Measurements from ENCODE around the gene MEX3D.

The MEX3D gene

GRCh38 chr19:1613808-1614570, 45.9 kb upstream of the MEX3D start:
- TF ChIP-seq POLR2AphosphoS5 (IDR thresholded peaks at IDR 0.05; ENCODE audit: low read depth, low read length), result no peak
- no peak for TF ChIP-seq SIN3A (IDR thresholded peaks at IDR 0.05; ENCODE audit: borderline replicate concordance, insufficient read depth, low read length)
- no peak for TF ChIP-seq FOXP2 (optimal IDR thresholded peaks at IDR 0.05; ENCODE audit: borderline replicate concordance, extremely low read depth, extremely low read length, insufficient read depth)
- no peak for TF ChIP-seq REST (IDR thresholded peaks at IDR 0.05; ENCODE audit: insufficient read depth in 1 of 2, low read depth in 2 of 2, low read length in 2 of 2)
- no peak for TF ChIP-seq TAF1 (IDR thresholded peaks at IDR 0.05; ENCODE audit: borderline replicate concordance, insufficient read depth, low read length)

GRCh38 chr19:1613146-1613545, 45.0 kb upstream of the MEX3D start:
- TF ChIP-seq REST (IDR thresholded peaks at IDR 0.05; ENCODE audit: insufficient read depth in 1 of 2, low read depth in 2 of 2, low read length in 2 of 2), result no peak
- TF ChIP-seq SIN3A (IDR thresholded peaks at IDR 0.05; ENCODE audit: borderline replicate concordance, insufficient read depth, low read length), result no peak
- TF ChIP-seq FOXP2 (optimal IDR thresholded peaks at IDR 0.05; ENCODE audit: borderline replicate concordance, extremely low read depth, extremely low read length, insufficient read depth), result no peak
- no peak for TF ChIP-seq POLR2AphosphoS5 (IDR thresholded peaks at IDR 0.05; ENCODE audit: low read depth, low read length)
- TF ChIP-seq TAF1 (IDR thresholded peaks at IDR 0.05; ENCODE audit: borderline replicate concordance, insufficient read depth, low read length), result no peak

GRCh38 chr19:1612114-1613086, 44.3 kb upstream of the MEX3D start:
- no peak for TF ChIP-seq FOXP2 (optimal IDR thresholded peaks at IDR 0.05; ENCODE audit: borderline replicate concordance, extremely low read depth, extremely low read length, insufficient read depth)
- TF ChIP-seq SIN3A (IDR thresholded peaks at IDR 0.05; ENCODE audit: borderline replicate concordance, insufficient read depth, low read length), result no peak
- no peak for TF ChIP-seq REST (IDR thresholded peaks at IDR 0.05; ENCODE audit: insufficient read depth in 1 of 2, low read depth in 2 of 2, low read length in 2 of 2)
- no peak for TF ChIP-seq TAF1 (IDR thresholded peaks at IDR 0.05; ENCODE audit: borderline replicate concordance, insufficient read depth, low read length)
- no peak for TF ChIP-seq POLR2AphosphoS5 (IDR thresholded peaks at IDR 0.05; ENCODE audit: low read depth, low read length)

GRCh38 chr19:1611353-1611752, 43.2 kb upstream of the MEX3D start:
- TF ChIP-seq POLR2AphosphoS5 (IDR thresholded peaks at IDR 0.05; ENCODE audit: low read depth, low read length), result no peak
- TF ChIP-seq FOXP2 (optimal IDR thresholded peaks at IDR 0.05; ENCODE audit: borderline replicate concordance, extremely low read depth, extremely low read length, insufficient read depth), result no peak
- no peak for TF ChIP-seq TAF1 (IDR thresholded peaks at IDR 0.05; ENCODE audit: borderline replicate concordance, insufficient read depth, low read length)
- no peak for TF ChIP-seq SIN3A (IDR thresholded peaks at IDR 0.05; ENCODE audit: borderline replicate concordance, insufficient read depth, low read length)
- no peak for TF ChIP-seq REST (IDR thresholded peaks at IDR 0.05; ENCODE audit: insufficient read depth in 1 of 2, low read depth in 2 of 2, low read length in 2 of 2)

All from PFSK-1 (cell line).